Cardiac septum (tissue), 1 donor: ENCODE data around the gene SND1. TPM values are rescaled to one million over a fixed set of nuclear protein-coding genes. Genes with fewer than 3 reads are reported as not detected.
"Not testable (repeated sequence)": the region's sequence is repeated elsewhere in the genome, so short reads cannot be mapped to it uniquely, and the experiment has no call there.

Experiments used
- DNase-seq: peaks from one replicate; pipeline ENCODE4 v3.0.0-alpha.2; 2020; ENCODE audit warnings: low spot score
- intact Hi-C: fragments of 100-400 bp; cut with DNase I; formaldehyde crosslinking; loops from one replicate; pipeline ENCODE4 v1.14.0; 2022
- total RNA-seq: library from RNA; stranded (reverse); fragmentation: NEBNext Ultra II Directional; extraction: Animal tissue kit (Norgen Biotek cat#: 25700); gene quantifications from one replicate; pipeline ENCODE4 v1.2.1, GENCODE V29; 2021
- donor health status: DM: no; HTN: no; CAD: no.

SND1 gene
- total RNA-seq, 1 donor from 2014 or later = 66.7 TPM

GRCh38 chr7:127812540-127812939 lies 160.5 kb downstream of the SND1 start:
- DNase-seq = no peak
- intact Hi-C loops = no loop called here

- intact Hi-C loops = no loop called here
- no peak for DNase-seq
Measured at GRCh38 chr7:127813991-127814541, 162.1 kb downstream of the SND1 start.

- no peak for DNase-seq
- intact Hi-C loops = no loop called here
Measured at GRCh38 chr7:127815631-127816145, 163.7 kb downstream of the SND1 start.

GRCh38 chr7:127816354-127817190 lies 164.6 kb downstream of the SND1 start:
- no peak for DNase-seq
- intact Hi-C loops = no loop called here

GRCh38 chr7:127817466-127817865 lies 165.5 kb downstream of the SND1 start:
- intact Hi-C loops = no loop called here
- DNase-seq = no peak

GRCh38 chr7:127818306-127818705 lies 166.3 kb downstream of the SND1 start:
- intact Hi-C loops = no loop called here
- no peak for DNase-seq

- intact Hi-C loops = no loop called here
- DNase-seq = no peak
Measured at GRCh38 chr7:127819975-127820731, 168.2 kb downstream of the SND1 start.

GRCh38 chr7:127820732-127821085 lies 168.7 kb downstream of the SND1 start:
- intact Hi-C loops = no loop called here
- DNase-seq = no peak

- DNase-seq = no peak
- intact Hi-C loops = no loop called here
Measured at GRCh38 chr7:127821146-127821545, 169.2 kb downstream of the SND1 start.

GRCh38 chr7:127822822-127823508 lies 171.0 kb downstream of the SND1 start:
- DNase-seq = no peak
- intact Hi-C loops = no loop called here

GRCh38 chr7:127824682-127825081 lies 172.7 kb downstream of the SND1 start:
- intact Hi-C loops = no loop called here

GRCh38 chr7:127828843-127829500 lies 177.0 kb downstream of the SND1 start:
- no peak for DNase-seq
- intact Hi-C loops = no loop called here

More at GRCh38 chr7:127824682-127825081, 172.7 kb downstream of the SND1 start:
- DNase-seq = no peak

- no peak for DNase-seq
- intact Hi-C loops = no loop called here
Measured at GRCh38 chr7:127831318-127832219, 179.6 kb downstream of the SND1 start.

- no peak for DNase-seq
- intact Hi-C loops = no loop called here
Measured at GRCh38 chr7:127832592-127832991, 180.6 kb downstream of the SND1 start.

GRCh38 chr7:127833641-127834040 lies 181.6 kb downstream of the SND1 start:
- intact Hi-C loops = no loop called here
- DNase-seq = no peak

GRCh38 chr7:127835679-127836078 lies 183.7 kb downstream of the SND1 start:
- intact Hi-C loops = no loop called here

GRCh38 chr7:127837816-127838410 lies 185.9 kb downstream of the SND1 start:
- DNase-seq, intact Hi-C loops: not testable (repeated sequence)

More at GRCh38 chr7:127835679-127836078, 183.7 kb downstream of the SND1 start:
- DNase-seq = no peak
